DND-41 (cell line): ENCODE measurements around the gene CCL7.

Source experiments
- ATAC-seq: fragments of 200-7000 bp; cut with Tn5 transposase; 3 replicates; pipeline ENCODE4 v1.9.1; 2021; ENCODE audit warnings: low read depth; ENCODE audit not compliant: insufficient read depth
- DNase-seq: peaks from one replicate; pipeline ENCODE4 v3.0.0-alpha.2; 2020
- H2AFZ ChIP-seq: 2 replicates; pipeline ENCODE4 v1.6.0; 2012; ENCODE audit warnings: low read depth, low read length
- H3K27ac ChIP-seq: 2 replicates; pipeline ENCODE4 v1.5.1; 2012; ENCODE audit warnings: low read length, inconsistent platforms
- H3K27me3 ChIP-seq: fragments of 200-600 bp; sonication (generic); 2 replicates; pipeline ENCODE4 v1.6.0; 2012; ENCODE audit warnings: low read length, mild to moderate bottlenecking, inconsistent platforms; ENCODE audit not compliant: insufficient read depth, poor library complexity
- H3K36me3 ChIP-seq: 2 replicates; pipeline ENCODE4 v1.5.1; 2012; ENCODE audit warnings: low read length, inconsistent platforms; ENCODE audit not compliant: insufficient read depth
- H3K4me1 ChIP-seq: 2 replicates; pipeline ENCODE4 v1.5.1; 2012; ENCODE audit warnings: mild to moderate bottlenecking, low read length; ENCODE audit not compliant: insufficient read depth
- H3K4me2 ChIP-seq: 2 replicates; pipeline ENCODE4 v1.6.0; 2012; ENCODE audit warnings: mild to moderate bottlenecking, moderate library complexity, low read length, inconsistent platforms; ENCODE audit not compliant: insufficient read depth
- H3K4me3 ChIP-seq, 2 experiments: fragments of 200-600 bp in 1 of 2; shearing (Covaris generic) in 1 of 2; 2 replicates each; pipeline ENCODE4 v1.5.1; 2012 to 2016; ENCODE audit warnings: inconsistent platforms in 2 of 2, low read length in 2 of 2, mild to moderate bottlenecking in 2 of 2, low read depth in 1 of 2, moderate library complexity in 1 of 2
- H3K79me2 ChIP-seq: 2 replicates; pipeline ENCODE4 v1.6.0; 2012; ENCODE audit warnings: low read length, inconsistent platforms; ENCODE audit not compliant: insufficient read depth
- H3K9ac ChIP-seq: 2 replicates; pipeline ENCODE4 v1.6.0; 2012; ENCODE audit warnings: low read depth, mild to moderate bottlenecking, inconsistent platforms, low read length, moderate library complexity
- H3K9me3 ChIP-seq: 2 replicates; pipeline ENCODE4 v1.5.1; 2012; ENCODE audit warnings: low read length, moderate library complexity, mild to moderate bottlenecking, inconsistent platforms; ENCODE audit not compliant: insufficient read depth, severe bottlenecking
- H4K20me1 ChIP-seq: 2 replicates; pipeline ENCODE4 v1.6.0; 2012; ENCODE audit warnings: low read length; ENCODE audit not compliant: insufficient read depth
- EZH2 ChIP-seq: IDR thresholded peaks from 3 replicates; pipeline ENCODE4 v1.6.1; 2012; ENCODE audit warnings: borderline replicate concordance, low read depth, mild to moderate bottlenecking, moderate library complexity, low read length, inconsistent platforms; ENCODE audit not compliant: severe bottlenecking
- TF ChIP-seq, protein P1 (sequence below): IDR thresholded peaks from 2 replicates; pipeline ENCODE4 v1.5.1; 2012; ENCODE audit warnings: borderline replicate concordance, low read length, moderate library complexity, mild to moderate bottlenecking; ENCODE audit not compliant: poor library complexity, severe bottlenecking; ENCODE audit errors: extremely low read depth

CCL7 gene

DNA sequence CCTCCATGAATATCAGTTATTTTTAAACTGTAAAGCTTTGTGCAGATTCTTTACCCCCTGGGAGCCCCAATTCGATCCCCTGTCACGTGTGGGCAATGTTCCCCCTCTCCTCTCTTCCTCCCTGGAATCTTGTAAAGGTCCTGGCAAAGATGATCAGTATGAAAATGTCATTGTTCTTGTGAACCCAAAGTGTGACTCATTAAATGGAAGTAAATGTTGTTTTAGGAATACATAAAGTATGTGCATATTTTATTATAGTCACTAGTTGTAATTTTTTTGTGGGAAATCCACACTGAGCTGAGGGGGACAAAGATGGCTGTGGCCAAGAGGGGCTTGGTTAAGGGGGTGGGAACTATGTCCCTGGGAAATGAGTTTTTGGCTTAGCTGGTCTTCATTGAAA lies 17.9 kb downstream of the CCL7 start:
- Histone ChIP-seq H3K4me3 (no peak overlapping the region), H3K27ac (no peak overlapping the region), H3K27me3 (peaks cover 8% of the 10 kb centered on the region), H3K4me2 (no peak overlapping the region), H3K4me1 (no peaks in the 10 kb centered on the region), H2AFZ (no peak overlapping the region), H3K79me2 (no peaks in the 10 kb centered on the region), H4K20me1 (no peaks in the 10 kb centered on the region), H3K9me3 (no peaks in the 10 kb centered on the region), H3K36me3 (no peaks in the 10 kb centered on the region), H3K9ac (no peak overlapping the region)
- ATAC-seq (no peak), DNase-seq (no peak)
- TF ChIP-seq, protein P1, sequence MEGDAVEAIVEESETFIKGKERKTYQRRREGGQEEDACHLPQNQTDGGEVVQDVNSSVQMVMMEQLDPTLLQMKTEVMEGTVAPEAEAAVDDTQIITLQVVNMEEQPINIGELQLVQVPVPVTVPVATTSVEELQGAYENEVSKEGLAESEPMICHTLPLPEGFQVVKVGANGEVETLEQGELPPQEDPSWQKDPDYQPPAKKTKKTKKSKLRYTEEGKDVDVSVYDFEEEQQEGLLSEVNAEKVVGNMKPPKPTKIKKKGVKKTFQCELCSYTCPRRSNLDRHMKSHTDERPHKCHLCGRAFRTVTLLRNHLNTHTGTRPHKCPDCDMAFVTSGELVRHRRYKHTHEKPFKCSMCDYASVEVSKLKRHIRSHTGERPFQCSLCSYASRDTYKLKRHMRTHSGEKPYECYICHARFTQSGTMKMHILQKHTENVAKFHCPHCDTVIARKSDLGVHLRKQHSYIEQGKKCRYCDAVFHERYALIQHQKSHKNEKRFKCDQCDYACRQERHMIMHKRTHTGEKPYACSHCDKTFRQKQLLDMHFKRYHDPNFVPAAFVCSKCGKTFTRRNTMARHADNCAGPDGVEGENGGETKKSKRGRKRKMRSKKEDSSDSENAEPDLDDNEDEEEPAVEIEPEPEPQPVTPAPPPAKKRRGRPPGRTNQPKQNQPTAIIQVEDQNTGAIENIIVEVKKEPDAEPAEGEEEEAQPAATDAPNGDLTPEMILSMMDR: no peak
- TF ChIP-seq EZH2: no peak

DNA sequence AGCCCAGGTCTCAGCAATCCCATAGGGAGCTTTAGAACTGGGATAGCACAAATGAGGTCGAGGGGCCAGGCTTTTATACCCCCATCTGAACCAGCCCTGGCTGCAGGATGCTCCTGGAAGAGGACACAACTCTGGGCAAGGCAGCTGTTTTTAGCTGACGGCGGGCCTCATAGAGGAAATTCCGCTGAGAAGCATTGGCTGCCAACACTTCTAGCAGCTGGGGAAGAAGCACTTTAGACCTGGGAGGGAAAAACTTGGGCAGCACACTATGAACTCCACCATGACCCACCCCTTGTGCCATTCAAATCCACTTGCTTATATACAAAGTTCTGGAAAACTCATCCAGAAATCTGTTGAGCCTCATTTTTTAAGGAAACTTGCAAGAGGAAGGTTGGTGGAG lies 20.6 kb downstream of the CCL7 start:
- Histone ChIP-seq H4K20me1 (no peaks in the 10 kb centered on the region), H3K4me2 (no peak overlapping the region), H3K4me1 (no peaks in the 10 kb centered on the region), H3K9ac (no peak overlapping the region), H3K4me3 (no peak overlapping the region), H2AFZ (no peak overlapping the region), H3K36me3 (no peaks in the 10 kb centered on the region), H3K27me3 (peaks cover 8% of the 10 kb centered on the region), H3K9me3 (no peaks in the 10 kb centered on the region), H3K79me2 (no peaks in the 10 kb centered on the region), H3K27ac (no peak overlapping the region)
- DNase-seq (no peak), ATAC-seq (no peak)
- no peak for TF ChIP-seq EZH2

DNA sequence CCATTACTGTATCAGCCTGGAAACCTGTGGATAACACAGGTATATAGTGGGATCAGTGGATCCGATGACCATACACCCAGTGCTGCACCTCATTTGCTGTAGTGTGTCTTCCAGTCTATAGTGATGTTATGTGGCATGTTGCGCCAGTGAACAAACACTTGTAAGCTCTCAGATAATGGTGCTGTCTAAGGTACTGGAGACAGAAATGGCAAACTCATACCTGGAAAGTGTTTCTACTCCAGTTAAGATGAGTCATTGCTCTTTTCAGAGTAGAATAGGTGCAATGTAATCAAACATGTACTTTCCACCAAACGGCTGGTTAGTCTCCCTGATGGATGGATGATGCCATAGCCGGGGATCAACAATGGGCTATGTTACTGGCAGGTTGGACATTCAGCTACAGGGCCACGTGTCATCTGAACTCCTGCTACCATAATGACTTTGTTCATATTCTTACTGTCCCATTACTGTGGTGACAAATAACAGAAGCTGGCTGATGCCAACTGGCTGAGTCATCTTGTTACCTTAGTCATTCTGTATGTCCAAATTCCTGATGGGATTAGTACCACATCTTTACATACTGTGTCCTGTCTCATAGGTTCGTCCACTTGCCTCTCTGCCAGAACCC lies 21.8 kb downstream of the CCL7 start:
- no peak overlapping the region for H3K9ac ChIP-seq
- no peaks in the 10 kb centered on the region for H3K36me3 ChIP-seq
- ATAC-seq: no peak

DNA sequence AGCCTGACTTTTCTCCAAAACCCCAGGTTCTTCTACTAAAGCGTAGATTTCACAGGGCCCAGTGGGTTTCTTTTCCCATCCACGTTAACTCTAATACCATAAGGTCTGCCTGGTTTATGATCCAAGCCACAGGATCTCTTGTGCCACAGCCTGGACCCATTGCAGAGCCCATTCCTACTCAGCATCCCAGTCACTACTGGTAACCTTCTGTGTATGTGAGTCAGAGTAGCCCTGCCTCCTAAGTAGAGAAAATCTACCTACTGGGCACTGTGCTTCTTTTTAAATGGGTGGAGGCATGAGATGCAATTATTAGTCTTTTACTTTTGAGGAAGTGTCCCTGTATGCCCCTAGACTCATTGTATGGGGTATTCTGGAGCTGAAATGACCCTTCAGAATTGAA lies 29.0 kb downstream of the CCL7 start:
- H3K4me2 ChIP-seq: no peak overlapping the region
- no peak overlapping the region for H3K4me3 ChIP-seq
- no peak overlapping the region for H2AFZ ChIP-seq
- ATAC-seq (no peak), DNase-seq (no peak)
- no peaks in the 10 kb centered on the region for H3K36me3 ChIP-seq
- TF ChIP-seq, protein P1: no peak
- no peak for TF ChIP-seq EZH2
- H3K9me3 ChIP-seq: no peaks in the 10 kb centered on the region
- H4K20me1 ChIP-seq: no peaks in the 10 kb centered on the region
- H3K27me3 ChIP-seq: no peaks in the 10 kb centered on the region
- no peak overlapping the region for H3K9ac ChIP-seq
- H3K27ac ChIP-seq: no peak overlapping the region
- H3K4me1 ChIP-seq: no peaks in the 10 kb centered on the region
- no peaks in the 10 kb centered on the region for H3K79me2 ChIP-seq

More for the DNA sequence above, 21.8 kb downstream of the CCL7 start:
- Histone ChIP-seq H3K4me2 (no peak overlapping the region), H3K79me2 (no peaks in the 10 kb centered on the region), H3K27ac (no peak overlapping the region), H2AFZ (no peak overlapping the region), H3K4me3 (no peak overlapping the region), H3K27me3 (peaks cover 2% of the 10 kb centered on the region), H3K9me3 (no peaks in the 10 kb centered on the region), H4K20me1 (no peaks in the 10 kb centered on the region), H3K4me1 (no peaks in the 10 kb centered on the region)
- DNase-seq: no peak
- no peak for TF ChIP-seq EZH2
- TF ChIP-seq, protein P1: no peak
